Heart left ventricle (tissue), 16 donors: Measurements from ENCODE around the gene BLOC1S4. TPM values are rescaled to one million over a fixed set of nuclear protein-coding genes. Genes with fewer than 3 reads are reported as not detected.

ENCODE experiments used
- ATAC-seq, 4 donors: fragments of 200-7000 bp; cut with Tn5 transposase; one replicate each; pipeline ENCODE4 v1.9.1; 2020 to 2022; ENCODE audit warnings: moderate library complexity in 4 of 4, mild to moderate bottlenecking in 3 of 4, moderate number of reproducible peaks in 1 of 4
- DNase-seq, 5 donors: peaks; one replicate each; pipeline ENCODE4 v3.0.0-alpha.2; 2020
- H3K27ac ChIP-seq, 12 donors: fragments of 200-600 bp; sonication (generic) in 4 of 12; one replicate each; pipeline versions ENCODE4 v1.5.0 to v1.8.0; 2016 to 2022; ENCODE audit warnings: mild to moderate bottlenecking in 2 of 12
- H3K27me3 ChIP-seq, 9 donors: fragments of 200-600 bp; sonication (generic) in 2 of 9; one replicate each; pipeline versions ENCODE4 v1.5.1 to v1.8.0; 2016 to 2022; ENCODE audit warnings: mild to moderate bottlenecking in 3 of 9
- H3K36me3 ChIP-seq, 9 donors: fragments of 200-600 bp; sonication (generic) in 2 of 9; one replicate each; pipeline versions ENCODE4 v1.5.0 to v1.8.0; 2018 to 2022; ENCODE audit warnings: mild to moderate bottlenecking in 2 of 9
- H3K4me1 ChIP-seq, 12 donors: fragments of 200-600 bp; sonication (generic) in 4 of 12; one replicate each; pipeline versions ENCODE4 v1.5.0 to v1.8.0; 2016 to 2022; ENCODE audit warnings: mild to moderate bottlenecking in 3 of 12
- H3K4me3 ChIP-seq, 12 donors: fragments of 200-600 bp; sonication (generic) in 4 of 12; one replicate each; pipeline versions ENCODE4 v1.5.0 to v1.8.0; 2017 to 2022; ENCODE audit warnings: mild to moderate bottlenecking in 9 of 12, moderate library complexity in 4 of 12
- H3K9me3 ChIP-seq, 12 donors: fragments of 200-600 bp; sonication (generic) in 4 of 12; one replicate each; pipeline versions ENCODE4 v1.5.0 to v1.8.0; 2016 to 2022; ENCODE audit warnings: mild to moderate bottlenecking in 1 of 12
- POLR2A ChIP-seq, 2 donors: fragments of 450-650 bp; IDR thresholded peaks; one replicate each; pipeline ENCODE4 v1.6.1; 2017; ENCODE audit warnings: antibody characterized with exemption in 2 of 2, mild to moderate bottlenecking in 2 of 2, moderate library complexity in 2 of 2
- WGBS, 4 donors: extraction: QIAGEN DNeasy Blood & Tissue Kit in 2 of 4; methylation state at CpG; one replicate each; pipeline versions ENCODE4 v1.1.5 to v1.1.7; 2013 to 2018; 5-methylcytosine and 5-hydroxymethylcytosine counted together
- intact Hi-C, 10 donors: fragments of 100-400 bp; cut with DNase I; formaldehyde crosslinking; loops; one replicate each; pipeline versions ENCODE4 v1.11.1 to v1.14.2; 2022
- polyA plus RNA-seq, 2 donors: library from polyadenylated mRNA; stranded (reverse); fragments of 200-250 nt; gene quantifications; one replicate each; pipeline ENCODE4 v1.2.3, GENCODE V29; 2013
- total RNA-seq, 9 donors: library from RNA; depleted of rRNA in 2 of 9; stranded (reverse); fragments of >200 nt in 2 of 9; fragmentation: NEBNext Ultra II Directional in 3 of 9; extraction: Animal tissue kit (Norgen Biotek cat#: 25700) in 3 of 9; gene quantifications; one replicate each; pipeline versions ENCODE4 v1.1.0 to v1.2.4, GENCODE V29; 2016 to 2023
- TF ChIP-seq, protein P1 (sequence below), 12 donors: fragments of 200-600 bp; sonication (generic) in 4 of 12; IDR thresholded peaks; one replicate each; pipeline versions ENCODE4 v1.5.0 to v1.8.0; 2018 to 2022; ENCODE audit warnings: antibody characterized with exemption in 12 of 12, mild to moderate bottlenecking in 5 of 12
- donor health status: ischemic (EF 13 %, LVEDD 7.1; RV severe dilation, severe dysfunction).
- donor health status: healthy with polysubstance abuse.
- donor health status: DM: no; HTN: yes; CAD: no.
- donor health status: DM: no; HTN: no; CAD: no.
- donor health status: ischemic (EF 25% LVEDD 6.9; RV normal size, moderate dysfunction).
- donor health status: ischemic (EF 25% LVEDD 5.7; RV mildly dilated, moderate dysfunction).
- donor health status: healthy.
- donor health status: DM: yes; HTN: yes; CAD: no.
- donor health status: ischemic (EF 35%, LVEDD 5.7; RV mildly dilated, moderate dysfunction).
- donor health status: nonischemic (EF 11% LVEDD 7.7; RV severe dilation, severe dysfunction).
- donor health status: DM: yes; HTN: yes; CAD: no.
- donor health status: PGD.
- donor health status: ischemic (EF 29% LVEDD 5.4; RV normal size, mild dysfunction).
- donor health status: nonischemic (EF 23%, LVEDD 6.1; RV moderate dilation, normal function).

BLOC1S4 gene
- total and polyA plus RNA-seq, 11 donors, result 4.4 to 14.1 (median 7.3) TPM

DNA sequence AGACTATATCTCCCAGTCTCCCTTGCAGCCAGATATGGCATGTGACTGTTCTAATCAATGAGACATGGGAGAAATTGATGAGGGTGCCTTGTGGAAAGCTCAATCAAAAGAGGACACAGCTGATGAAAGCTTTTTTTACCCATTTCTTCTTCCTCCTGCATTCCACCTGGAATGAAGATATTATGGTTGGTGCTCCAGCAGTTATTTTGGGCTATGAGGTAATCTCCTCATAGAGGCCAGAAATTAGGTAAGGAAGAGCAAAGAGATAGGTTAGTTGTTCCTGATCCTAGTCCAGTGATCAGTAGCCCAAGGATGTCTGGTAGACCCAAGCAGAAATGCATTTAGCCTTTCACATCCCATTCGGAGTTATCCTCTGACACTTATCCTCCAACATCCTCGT is 49.7 kb downstream of the BLOC1S4 start:
- Histone ChIP-seq H3K27ac (no peak overlapping the region), H3K4me3 (no peak overlapping the region), H3K27me3 (no peaks in the 10 kb centered on the region), H3K4me1 (peaks cover 0 to 31% (median 19%) of the 10 kb centered on the region in 12 donors), H3K36me3 (no peaks in the 10 kb centered on the region), H3K9me3 (no peaks in the 10 kb centered on the region)
- no peak for DNase-seq
- WGBS, 4 donors, result 83 to 98% (median 95%) methylated on average over 2 of the region's 2 CpGs
- TF ChIP-seq, protein P1, sequence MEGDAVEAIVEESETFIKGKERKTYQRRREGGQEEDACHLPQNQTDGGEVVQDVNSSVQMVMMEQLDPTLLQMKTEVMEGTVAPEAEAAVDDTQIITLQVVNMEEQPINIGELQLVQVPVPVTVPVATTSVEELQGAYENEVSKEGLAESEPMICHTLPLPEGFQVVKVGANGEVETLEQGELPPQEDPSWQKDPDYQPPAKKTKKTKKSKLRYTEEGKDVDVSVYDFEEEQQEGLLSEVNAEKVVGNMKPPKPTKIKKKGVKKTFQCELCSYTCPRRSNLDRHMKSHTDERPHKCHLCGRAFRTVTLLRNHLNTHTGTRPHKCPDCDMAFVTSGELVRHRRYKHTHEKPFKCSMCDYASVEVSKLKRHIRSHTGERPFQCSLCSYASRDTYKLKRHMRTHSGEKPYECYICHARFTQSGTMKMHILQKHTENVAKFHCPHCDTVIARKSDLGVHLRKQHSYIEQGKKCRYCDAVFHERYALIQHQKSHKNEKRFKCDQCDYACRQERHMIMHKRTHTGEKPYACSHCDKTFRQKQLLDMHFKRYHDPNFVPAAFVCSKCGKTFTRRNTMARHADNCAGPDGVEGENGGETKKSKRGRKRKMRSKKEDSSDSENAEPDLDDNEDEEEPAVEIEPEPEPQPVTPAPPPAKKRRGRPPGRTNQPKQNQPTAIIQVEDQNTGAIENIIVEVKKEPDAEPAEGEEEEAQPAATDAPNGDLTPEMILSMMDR (IDR thresholded peaks at IDR 0.05), result no peak
- no peak for TF ChIP-seq POLR2A (IDR thresholded peaks at IDR 0.05)
- intact Hi-C loops, result loop anchor here in 2 of 10 donors (5.0 kb wide), 1 partner anchor 38 kb away; no protein-coding TSS in a partner anchor
- no peak for ATAC-seq

Other genes with a start within 250 kb of the BLOC1S4 start
- gene PPP2R2C, start 243.6 kb upstream of the BLOC1S4 start, total RNA-seq, result 10 to 100 TPM in 3 of 9 donors, 1 to 10 TPM in 6; 4.5 to 20.0 (median 8.0) TPM
- 1 to 10 TPM in 1 of 2 donors, under 1 TPM in 1; 0.22 to 1.3 TPM for gene PPP2R2C, start 243.6 kb upstream of the BLOC1S4 start, polyA plus RNA-seq
- 10 to 100 TPM; 12.9 to 33.6 (median 21.8) TPM for gene MAN2B2, start 141.0 kb upstream of the BLOC1S4 start, total RNA-seq
- 10 to 100 TPM in 1 of 2 donors, 1 to 10 TPM in 1; 4.4 to 14.0 TPM for gene MAN2B2, start 141.0 kb upstream of the BLOC1S4 start, polyA plus RNA-seq
- 100 to 1,000 TPM; 162 to 300 (median 239) TPM for gene MRFAP1, start 75.5 kb upstream of the BLOC1S4 start, total RNA-seq
- 100 to 1,000 TPM; 239 to 514 TPM for gene MRFAP1, start 75.5 kb upstream of the BLOC1S4 start, polyA plus RNA-seq
- 1 to 10 TPM in 3 of 9 donors, under 1 TPM in 4, not detected in 2; 0.62 to 4.1 (median 0.87) TPM for gene S100P, start 22.3 kb upstream of the BLOC1S4 start, total RNA-seq
- under 1 TPM; 0.19 to 0.46 TPM for gene S100P, start 22.3 kb upstream of the BLOC1S4 start, polyA plus RNA-seq
- gene MRFAP1L1, start 6.3 kb upstream of the BLOC1S4 start, total RNA-seq, result 10 to 100 TPM; 38.2 to 50.7 (median 41.3) TPM
- 10 to 100 TPM; 69.9 to 77.2 TPM for gene MRFAP1L1, start 6.3 kb upstream of the BLOC1S4 start, polyA plus RNA-seq
- gene KIAA0232, start 66.6 kb downstream of the BLOC1S4 start, total RNA-seq, result 10 to 100 TPM; 57.3 to 78.4 (median 74.3) TPM
- 10 to 100 TPM; 20.0 to 32.7 TPM for gene KIAA0232, start 66.6 kb downstream of the BLOC1S4 start, polyA plus RNA-seq
- 10 to 100 TPM; 31.3 to 51.0 (median 34.5) TPM for gene TBC1D14, start 193.7 kb downstream of the BLOC1S4 start, total RNA-seq
- 10 to 100 TPM in 1 of 2 donors, 1 to 10 TPM in 1; 9.8 to 32.0 TPM for gene TBC1D14, start 193.7 kb downstream of the BLOC1S4 start, polyA plus RNA-seq